Measurements from ENCODE around the gene TIPRL. TPM values are rescaled to one million over a fixed set of nuclear protein-coding genes. Genes with fewer than 3 reads are reported as not detected.
A peak's percentile ranks its signal among the peaks of the same experiment; 100 is the strongest.

TIPRL gene
- total and polyA plus RNA-seq, 2 of the 8 experiments (the other 6 are each of a cell fraction or from before 2014, with no cell fraction given) = 8.1 to 27.4 TPM

- TF ChIP-seq KDM4A (IDR thresholded peaks at IDR 0.05; ENCODE audit: low read depth, low read length, severe bottlenecking) (no peak), RXRA (IDR thresholded peaks at IDR 0.05; ENCODE audit: insufficient read depth, low read depth, low read length) (no peak), SAP30 (IDR thresholded peaks at IDR 0.05; ENCODE audit: insufficient read depth, insufficient replicate concordance, low read length) (no peak), EP300 (IDR thresholded peaks at IDR 0.05; ENCODE audit: borderline replicate concordance in 1 of 2, low read depth in 2 of 2, low read length in 2 of 2) (no peak), TAF1 (IDR thresholded peaks at IDR 0.05; ENCODE audit: low read depth, low read length) (0 out of 2 replicates have a peak, but pooled peaks have one; percentile 16), RAD21 (IDR thresholded peaks at IDR 0.05 in 1 of 2, conservative IDR thresholded peaks at IDR 0.05 in 1 of 2; ENCODE audit: low read depth in 2 of 2, low read length in 2 of 2) (peak; percentile 50 to 64)
- TF ChIP-seq, protein P1, sequence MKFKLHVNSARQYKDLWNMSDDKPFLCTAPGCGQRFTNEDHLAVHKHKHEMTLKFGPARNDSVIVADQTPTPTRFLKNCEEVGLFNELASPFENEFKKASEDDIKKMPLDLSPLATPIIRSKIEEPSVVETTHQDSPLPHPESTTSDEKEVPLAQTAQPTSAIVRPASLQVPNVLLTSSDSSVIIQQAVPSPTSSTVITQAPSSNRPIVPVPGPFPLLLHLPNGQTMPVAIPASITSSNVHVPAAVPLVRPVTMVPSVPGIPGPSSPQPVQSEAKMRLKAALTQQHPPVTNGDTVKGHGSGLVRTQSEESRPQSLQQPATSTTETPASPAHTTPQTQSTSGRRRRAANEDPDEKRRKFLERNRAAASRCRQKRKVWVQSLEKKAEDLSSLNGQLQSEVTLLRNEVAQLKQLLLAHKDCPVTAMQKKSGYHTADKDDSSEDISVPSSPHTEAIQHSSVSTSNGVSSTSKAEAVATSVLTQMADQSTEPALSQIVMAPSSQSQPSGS (IDR thresholded peaks at IDR 0.05; ENCODE audit: low read length) = no peak
- TF ChIP-seq, protein P2, sequence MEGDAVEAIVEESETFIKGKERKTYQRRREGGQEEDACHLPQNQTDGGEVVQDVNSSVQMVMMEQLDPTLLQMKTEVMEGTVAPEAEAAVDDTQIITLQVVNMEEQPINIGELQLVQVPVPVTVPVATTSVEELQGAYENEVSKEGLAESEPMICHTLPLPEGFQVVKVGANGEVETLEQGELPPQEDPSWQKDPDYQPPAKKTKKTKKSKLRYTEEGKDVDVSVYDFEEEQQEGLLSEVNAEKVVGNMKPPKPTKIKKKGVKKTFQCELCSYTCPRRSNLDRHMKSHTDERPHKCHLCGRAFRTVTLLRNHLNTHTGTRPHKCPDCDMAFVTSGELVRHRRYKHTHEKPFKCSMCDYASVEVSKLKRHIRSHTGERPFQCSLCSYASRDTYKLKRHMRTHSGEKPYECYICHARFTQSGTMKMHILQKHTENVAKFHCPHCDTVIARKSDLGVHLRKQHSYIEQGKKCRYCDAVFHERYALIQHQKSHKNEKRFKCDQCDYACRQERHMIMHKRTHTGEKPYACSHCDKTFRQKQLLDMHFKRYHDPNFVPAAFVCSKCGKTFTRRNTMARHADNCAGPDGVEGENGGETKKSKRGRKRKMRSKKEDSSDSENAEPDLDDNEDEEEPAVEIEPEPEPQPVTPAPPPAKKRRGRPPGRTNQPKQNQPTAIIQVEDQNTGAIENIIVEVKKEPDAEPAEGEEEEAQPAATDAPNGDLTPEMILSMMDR (IDR thresholded peaks at IDR 0.05; ENCODE audit: control extremely low read depth in 1 of 3, insufficient read depth in 1 of 3, low read depth in 1 of 3, low read length in 3 of 3) = peak; percentile 80 to 95 (median 88)
Observed at GRCh38 chr1:168145184-168146159, 33.3 kb upstream of the TIPRL start (continued).
